Measurements from ENCODE around the gene MFF.
"Not testable (repeated sequence)": the region's sequence is repeated elsewhere in the genome, so short reads cannot be mapped to it uniquely, and the experiment has no call there.

Gene MFF

DNA sequence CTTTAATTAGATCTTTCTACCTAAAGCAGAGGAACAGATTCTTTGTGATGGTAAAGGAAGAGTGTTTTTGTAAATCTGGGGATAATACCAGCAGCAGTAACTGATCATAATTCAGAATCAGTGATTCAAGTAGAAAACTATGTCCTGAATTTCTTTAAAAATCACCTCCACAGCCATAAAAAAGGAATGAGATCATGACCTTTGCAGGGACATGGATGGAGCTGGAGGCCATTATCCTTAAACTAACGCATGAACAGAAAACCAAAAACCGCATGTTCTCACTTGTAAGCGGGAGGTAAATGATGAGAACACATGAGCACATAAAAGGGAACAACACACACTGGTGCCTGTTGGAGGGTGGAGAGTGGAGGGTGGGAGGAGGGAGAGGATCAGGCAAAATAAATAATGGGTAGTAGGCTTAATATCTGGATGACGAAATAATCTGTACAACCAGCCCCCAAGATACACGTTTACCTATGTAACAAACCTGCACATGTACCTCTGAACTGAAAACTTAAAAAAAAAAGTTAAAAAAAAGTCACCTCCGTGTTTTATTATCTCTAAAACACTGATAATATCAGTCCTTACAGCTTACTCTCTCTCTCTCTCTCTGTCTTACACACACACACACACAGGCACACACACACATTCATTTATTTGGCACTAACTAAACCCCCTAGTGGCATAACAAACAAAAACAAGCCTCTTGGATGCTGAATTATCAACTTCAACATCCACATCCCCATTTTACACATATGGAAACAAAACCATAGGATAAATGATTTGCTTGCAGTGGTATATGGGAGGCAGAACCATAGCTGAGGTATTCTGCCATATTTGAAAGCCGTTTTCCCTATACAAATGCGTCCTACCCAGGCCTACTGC, 52.7 kb downstream of the MFF start:
- DNase-seq (ENCODE audit: low spot score) = no peak

DNA sequence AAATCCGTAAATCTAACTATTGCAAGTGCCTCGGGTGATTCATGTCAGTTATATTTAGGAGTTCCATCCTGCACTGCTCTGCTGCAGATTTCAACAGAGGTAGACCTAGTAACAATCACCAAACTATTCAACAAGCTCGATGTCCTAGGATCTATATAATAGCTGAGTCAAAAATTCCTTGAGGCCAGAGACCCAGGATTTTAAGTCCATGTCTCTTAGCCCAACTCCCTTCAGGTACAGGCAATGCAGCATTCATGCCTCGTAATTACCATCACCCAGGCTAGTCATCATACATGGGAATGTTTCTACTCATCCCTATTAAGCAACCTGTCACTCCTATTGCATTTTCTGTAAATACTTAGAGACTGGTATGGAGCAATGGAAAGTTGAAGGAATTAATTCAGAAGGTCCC, 53.3 kb downstream of the MFF start:
- DNase-seq (ENCODE audit: low spot score) = no peak

DNA sequence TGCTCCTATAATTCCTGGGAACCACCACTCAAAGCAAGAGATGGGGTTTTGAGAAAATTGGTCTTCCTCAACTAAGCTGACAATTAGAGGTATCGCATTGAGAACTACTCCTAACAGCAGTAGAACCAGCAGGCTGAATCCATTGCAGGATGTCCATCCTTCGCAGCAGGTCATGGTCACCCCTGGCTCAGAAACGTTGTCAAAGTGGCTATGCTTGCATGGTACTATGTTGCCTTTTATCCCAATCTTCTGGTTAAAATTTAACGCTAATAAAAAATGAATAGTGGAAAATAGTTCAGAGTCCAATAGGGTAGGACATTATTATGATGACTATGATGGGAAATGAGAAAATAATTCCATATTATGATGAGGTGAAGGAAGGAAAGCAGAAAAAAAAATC, 54.0 kb downstream of the MFF start, which contains the start of gene TM4SF20:
Gene TM4SF20, minus strand, starts transcription at position 212 of the 400 bp plus-strand sequence. Its CDS starts 38 bp downstream, at position 174.
- no peak for DNase-seq (ENCODE audit: low spot score)

DNA sequence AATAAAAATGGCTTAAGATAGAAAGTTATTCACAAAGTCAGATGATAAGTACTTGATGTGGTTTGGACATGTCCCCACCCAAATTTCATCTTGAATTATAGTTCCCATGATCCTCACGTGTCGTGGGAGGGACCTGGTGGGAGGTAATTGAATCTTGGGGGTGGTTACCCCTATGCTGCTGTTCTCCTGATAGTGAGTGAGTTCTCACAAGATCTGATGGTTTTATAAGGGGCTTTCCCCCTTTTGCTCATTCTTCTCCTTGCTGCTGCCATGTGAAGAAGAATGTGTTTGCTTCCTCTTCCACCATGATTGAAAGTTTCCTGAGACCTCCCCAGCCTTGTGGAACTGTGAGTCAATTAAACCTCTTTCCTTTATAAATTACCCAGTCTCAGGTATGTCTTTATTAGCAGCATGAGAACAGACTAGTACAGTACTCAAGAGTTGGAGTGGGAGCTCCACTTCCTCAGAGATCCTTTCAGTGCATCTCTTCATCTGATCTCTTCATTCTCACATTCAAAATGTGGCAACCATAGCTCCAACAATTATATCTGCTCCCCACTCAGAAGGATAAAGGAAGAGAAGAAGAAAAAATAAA, 57.3 kb downstream of the MFF start:
- not testable (repeated sequence) for DNase-seq (ENCODE audit: low spot score)

DNA sequence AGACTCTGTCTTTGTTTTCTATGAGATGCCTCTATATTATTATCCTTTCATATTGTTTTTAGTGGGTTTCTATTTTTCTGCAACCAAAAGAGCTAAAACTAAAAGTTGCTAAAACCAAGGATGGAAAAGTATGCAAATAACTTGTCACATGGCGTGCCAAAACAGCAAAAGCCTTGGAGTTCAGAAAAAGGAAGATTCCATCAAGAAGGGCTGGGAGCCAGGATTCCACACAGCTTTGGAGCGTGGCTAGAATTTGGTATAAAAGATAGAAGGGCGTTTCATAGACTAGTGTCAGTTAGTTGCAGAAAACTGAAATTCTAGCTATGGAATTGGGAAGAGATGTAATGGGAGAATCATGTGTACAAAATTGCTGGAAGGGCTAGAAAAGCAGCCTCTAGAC, 58.6 kb downstream of the MFF start:
- no peak for DNase-seq (ENCODE audit: low spot score)

DNA sequence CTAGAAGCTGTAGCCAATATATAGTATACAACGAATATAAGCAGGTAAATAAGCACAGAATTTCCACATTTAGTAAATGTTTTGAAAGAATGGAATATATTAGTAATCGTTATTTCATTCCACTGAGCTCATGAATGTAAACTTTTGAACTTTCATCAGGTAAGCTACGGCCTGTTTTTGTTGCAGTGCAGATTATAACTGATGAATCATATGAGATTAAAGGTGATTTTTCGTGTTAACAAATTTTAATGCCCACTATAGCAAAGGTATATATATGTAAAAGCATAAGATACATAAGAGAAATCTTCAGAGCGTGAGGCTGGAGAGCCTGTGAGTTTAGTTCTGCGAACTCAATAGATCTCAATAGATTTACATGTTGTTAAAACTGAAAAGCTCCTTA, 61.6 kb downstream of the MFF start:
- DNase-seq (ENCODE audit: low spot score) = no peak

DNA sequence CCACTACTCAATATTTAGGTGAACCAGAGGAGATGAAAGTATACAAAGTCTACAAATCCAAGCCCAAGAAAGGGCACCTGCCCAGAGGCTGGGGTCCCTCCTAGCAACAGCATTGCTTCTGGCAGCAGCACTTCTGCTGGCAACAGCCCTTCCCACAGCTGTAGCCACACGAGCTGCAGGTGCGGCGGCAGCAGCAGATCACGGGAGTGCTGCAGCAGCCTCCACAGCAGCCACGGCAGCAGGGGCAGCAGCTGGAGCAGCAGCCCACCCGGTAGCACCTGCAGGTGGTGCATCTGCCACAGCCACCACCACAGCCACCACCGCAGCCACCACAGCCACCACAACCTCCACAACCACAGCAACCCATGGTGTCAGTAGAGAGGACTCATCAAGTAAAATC, 62.5 kb downstream of the MFF start, which contains the start of gene SCYGR1:
Gene SCYGR1, minus strand, starts transcription at position 367 of the 400 bp plus-strand sequence. Its CDS starts 0 bp downstream, at position 367.
- not testable (repeated sequence) for DNase-seq (ENCODE audit: low spot score)

DNA sequence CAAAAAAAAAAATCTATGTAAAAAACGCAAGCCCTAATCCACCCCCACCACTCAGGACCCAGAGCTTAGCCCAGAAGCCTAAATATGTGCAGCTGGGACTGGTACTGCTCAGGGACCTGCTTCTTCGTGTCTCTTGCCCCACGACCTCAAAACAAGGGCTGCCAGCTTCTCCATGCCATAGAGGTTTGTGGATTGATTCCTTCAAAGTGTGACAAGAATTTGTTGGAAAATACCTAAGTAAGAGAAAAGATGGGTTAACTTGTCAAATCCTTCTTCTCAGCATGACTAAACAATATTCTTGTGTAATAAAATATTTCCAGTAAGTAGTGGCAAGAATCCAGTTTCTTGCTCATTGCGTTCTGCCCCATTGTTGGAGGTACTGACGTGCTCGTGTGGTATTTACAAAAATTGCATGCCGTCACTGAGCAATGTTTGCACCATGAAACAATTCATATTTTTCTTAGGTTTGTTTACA, 63.5 kb downstream of the MFF start:
- no peak for DNase-seq (ENCODE audit: low spot score)

DNA sequence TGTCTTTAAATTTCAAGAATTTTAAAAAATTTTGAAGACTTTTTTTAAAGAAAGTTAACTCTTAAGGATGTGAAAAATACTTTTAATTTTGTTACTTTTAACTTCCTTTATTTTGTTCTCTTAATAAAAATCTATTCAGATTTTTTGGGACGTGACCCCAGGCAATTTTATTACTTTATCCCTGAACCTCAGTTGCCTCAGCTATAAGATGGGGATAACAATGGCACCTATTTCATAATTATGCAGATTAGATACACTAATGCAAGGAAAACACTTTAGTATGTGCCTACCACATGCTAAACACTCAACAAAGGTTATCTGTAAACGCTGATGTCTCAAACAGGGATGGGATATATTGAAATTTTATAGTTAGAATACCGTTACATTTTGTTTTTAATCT, 64.2 kb downstream of the MFF start:
- no peak for DNase-seq (ENCODE audit: low spot score)

DNA sequence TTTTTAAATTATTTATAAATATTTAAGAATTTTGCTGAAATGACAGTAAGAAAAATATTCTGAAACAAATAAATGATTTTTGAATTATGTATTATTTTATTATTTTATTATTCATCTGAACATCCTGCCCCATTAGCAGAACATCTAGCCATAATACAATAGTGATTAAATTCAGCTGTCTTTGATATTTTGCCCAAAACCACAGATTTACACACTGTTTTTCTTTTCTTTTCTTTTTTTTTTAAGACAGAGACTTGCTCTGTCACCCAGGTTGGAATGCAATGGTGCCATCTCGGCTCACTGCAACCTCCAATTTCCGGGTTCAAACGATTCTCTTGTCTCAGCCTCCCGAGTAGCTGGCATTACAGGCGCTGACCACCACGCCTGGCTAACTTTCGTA, 64.6 kb downstream of the MFF start:
- DNase-seq (ENCODE audit: low spot score) = no peak

DNA sequence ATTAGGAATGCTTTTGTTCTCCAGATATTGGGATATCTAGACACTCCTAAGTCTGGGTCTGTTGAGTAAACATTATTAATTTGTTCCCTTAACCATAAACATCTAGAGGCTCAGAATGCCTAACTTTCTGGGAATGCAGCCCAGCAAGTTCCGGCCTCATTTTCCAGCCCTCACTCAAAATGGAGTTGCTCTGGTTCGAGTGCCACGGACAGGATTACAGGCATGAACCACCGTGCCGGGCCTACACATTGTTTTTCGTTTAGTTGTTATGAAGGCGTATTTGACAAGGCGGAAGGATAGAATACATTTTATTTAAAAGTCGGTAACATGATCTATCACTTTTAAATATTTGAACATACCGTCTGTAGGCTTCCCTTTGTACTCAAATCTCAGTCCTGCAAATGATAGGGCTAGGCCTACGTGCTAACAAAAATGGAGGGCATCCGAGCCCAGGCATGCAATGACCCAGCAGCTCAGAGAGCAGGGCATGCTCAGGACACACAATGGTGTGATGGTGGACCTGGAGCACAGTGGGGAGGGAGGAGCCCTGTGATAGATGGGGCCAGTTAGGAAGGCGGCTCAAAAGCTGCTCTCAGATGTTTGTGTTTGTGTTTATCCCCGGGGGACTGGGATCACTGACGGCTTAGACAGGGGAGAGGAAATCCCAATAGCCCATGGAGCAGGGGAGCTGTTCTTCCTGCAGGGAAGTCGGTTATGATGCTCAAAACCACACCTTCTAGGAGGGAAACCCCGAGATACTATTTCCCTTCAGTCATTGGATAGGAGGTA, 65.6 kb downstream of the MFF start:
- no peak for DNase-seq (ENCODE audit: low spot score)

DNA sequence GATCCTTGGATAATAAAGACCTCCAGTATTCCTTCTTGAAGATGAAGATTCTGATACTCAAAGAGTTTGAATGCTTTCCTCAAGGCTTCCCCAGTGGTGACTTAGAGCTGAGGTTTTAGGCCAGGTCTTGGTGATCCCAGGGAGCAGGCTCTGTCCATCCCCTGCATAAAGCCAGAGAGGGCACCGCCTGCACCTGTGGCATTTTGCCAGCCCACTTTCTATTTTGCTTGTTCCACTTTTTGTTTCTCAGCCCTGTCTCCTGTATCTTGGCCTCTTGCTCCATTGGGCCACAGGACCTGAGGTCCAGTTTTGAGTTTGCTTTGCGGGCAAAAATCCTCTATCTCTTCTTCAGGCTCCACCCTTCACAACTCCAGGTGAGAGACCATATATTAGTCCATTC, 69.3 kb downstream of the MFF start:
- DNase-seq (ENCODE audit: low spot score) = no peak

DNA sequence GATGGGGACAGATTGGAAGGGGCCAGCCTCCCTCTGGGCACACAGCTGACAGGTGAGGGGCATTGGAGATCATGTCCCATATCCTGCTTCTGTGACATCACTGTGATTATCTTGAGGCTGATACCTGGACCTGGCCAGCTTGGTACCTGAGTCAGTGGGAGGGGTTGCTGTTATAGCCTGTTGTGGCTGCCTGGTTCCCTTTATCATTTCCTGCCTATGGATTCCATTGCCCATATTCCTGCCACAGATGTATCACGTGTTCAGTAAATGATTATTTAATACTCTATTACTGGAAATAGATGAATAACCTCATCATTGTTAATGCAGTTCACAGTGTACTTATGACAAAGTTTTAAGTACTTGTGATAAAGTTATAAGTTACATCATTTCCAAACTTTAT, 70.5 kb downstream of the MFF start:
- no peak for DNase-seq (ENCODE audit: low spot score)

DNA sequence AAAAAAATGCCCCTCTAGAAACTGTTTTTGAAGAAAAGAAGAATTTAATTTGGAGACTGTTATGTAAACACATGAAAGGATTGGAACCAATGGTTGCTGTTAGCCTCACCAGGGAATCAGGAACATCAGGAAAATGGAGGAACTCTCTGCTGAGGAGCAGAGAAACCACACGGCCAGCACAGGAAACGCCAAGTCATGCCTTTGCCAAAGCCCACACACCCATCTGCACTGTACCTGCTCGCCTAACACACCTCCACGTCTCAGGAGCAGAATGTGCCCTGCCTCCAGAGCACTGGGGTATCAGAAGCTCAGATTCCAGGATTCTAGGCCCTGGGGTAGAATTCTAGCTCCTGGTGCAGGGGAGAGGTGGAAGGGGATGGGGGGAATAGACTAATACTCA, 72.5 kb downstream of the MFF start:
- DNase-seq (ENCODE audit: low spot score) = no peak

DNA sequence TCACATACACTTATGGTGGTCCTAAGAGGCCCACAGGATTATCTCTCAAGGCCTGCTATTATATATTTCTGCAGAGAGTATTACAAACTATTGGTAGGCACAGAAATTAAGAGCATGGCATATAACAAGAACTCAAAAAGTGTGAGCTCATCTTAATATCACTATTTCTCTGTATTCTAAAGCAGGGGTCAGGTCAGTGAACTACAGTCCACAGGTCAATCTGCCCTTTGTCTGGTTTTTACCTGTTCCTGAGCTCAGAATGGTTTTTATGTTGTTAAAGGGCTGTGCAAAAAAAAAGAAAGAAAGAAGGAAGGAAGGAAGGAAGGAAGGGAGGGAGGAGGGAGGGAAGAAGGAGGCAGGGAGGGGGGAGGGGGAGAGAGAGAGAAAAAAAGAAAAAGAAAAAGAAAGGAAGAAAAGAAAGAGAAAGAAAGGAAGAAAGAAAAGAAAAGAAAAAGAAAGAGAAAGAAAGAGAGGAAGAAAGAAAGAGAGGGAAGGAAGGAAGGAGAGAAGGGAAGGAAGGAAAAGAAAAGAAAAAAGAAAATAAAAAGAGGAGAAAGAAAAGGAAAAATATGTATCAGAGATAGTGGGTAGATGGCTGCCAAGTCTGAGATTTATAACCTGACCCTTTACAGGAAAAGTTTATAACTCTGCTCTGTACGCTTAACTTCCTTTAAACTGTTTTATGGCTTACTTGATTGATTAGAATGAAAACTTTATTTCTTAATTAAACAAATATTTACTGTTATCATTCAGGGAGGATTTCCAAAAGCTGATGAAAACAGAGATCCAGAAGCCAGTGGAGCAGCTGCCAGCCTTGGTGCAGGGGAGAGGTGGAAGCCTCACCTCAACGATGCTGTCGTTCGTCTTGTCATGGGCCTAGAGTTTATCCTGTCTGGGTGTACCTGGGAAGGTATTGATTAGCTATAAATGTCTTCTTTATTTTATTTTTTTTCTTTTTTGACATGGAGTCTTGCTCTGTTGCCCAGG, 73.9 kb downstream of the MFF start:
- no peak for DNase-seq (ENCODE audit: low spot score)

DNA sequence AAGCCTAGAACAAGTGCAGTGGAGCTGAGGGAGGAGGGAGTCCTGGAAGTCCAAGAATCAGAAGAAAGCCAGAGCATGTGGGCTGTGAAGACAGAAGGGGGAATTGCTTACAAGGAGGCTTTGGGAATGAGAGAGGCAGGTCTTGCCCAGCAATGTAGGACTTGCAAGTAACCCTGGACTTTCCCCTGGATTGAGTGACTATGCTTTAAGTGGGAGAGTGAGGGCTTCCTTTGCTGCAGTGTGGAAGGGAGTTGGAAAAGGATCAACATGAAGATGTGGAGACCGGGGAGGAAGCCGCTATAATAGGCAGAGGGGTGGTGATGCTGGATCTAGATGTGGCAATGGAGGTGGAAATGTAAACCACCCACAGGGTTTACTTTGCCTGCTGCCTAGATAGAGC, 76.5 kb downstream of the MFF start:
- DNase-seq (ENCODE audit: low spot score) = no peak

DNA sequence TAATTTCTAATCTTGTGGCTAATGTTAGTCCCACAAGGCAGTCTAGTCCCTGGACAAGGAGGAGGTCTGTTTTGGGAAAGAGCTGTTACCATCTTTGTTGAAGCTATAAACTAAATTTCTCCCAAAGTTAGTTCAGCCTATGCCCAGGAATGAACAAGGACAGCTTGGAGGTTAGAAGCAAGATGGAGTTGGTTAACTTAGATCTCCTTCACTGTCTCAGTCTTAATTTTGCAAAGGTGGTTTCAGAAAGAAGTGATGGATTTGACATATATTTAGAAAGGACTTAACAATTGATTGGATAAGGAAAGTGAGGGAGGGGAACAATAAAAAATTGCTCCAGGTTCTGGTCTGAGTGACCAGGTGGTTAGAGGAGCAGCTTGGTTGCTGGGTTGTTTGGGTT, 77.3 kb downstream of the MFF start:
- no peak for DNase-seq (ENCODE audit: low spot score)

DNA sequence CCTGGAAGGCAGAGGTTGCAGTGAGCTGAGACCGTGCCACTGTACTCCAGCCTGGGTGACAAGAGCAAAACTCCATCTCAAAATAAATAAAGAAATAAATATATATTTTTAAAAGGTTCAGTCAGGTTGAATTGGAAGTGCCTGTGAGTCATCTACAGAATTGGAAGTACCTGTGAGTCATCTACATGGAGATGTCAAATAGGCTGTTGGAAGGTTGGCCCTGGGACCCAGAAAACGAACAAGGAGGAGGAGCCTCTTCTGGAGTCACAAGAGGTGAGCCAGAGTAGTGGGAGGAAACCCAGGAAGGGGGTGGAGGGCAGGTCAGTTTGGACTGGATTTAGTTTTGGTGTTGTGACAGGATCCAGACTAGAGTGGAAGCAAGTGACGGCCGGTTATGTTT, 77.9 kb downstream of the MFF start:
- no peak for DNase-seq (ENCODE audit: low spot score)

DNA sequence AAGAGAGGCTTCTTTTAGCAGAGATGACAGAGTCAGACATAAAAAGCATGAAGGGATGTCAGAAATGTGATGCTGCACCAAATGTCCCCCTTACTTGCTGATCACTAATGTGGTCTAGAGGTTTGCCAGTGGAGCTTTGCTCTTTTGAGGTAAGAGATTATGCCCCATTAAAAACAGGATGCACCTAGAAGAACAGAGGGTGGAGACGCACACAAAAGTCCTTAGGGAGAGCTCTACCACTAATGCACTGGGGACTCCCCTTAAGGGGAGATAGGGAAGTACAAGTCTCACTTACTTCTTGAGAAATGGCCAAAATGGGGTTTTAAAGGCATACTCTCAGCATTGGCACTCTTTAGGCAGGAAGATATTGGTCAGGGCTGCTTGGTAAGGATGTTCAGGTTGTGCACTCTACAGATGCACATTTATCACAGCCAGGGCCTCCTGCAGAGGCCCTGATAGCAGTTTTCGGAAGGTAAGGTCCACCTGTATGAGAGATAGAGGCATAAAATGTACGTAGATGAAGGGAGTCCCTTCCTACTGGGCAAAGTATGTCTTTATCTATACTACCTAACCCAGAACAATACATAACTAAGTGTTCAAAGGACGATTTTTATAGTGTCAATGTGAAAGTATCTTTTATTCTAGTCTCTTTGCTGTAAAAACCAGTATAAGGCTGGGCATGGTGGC, 79.7 kb downstream of the MFF start:
- peak; percentile 45 for DNase-seq (ENCODE audit: low spot score)

DNA sequence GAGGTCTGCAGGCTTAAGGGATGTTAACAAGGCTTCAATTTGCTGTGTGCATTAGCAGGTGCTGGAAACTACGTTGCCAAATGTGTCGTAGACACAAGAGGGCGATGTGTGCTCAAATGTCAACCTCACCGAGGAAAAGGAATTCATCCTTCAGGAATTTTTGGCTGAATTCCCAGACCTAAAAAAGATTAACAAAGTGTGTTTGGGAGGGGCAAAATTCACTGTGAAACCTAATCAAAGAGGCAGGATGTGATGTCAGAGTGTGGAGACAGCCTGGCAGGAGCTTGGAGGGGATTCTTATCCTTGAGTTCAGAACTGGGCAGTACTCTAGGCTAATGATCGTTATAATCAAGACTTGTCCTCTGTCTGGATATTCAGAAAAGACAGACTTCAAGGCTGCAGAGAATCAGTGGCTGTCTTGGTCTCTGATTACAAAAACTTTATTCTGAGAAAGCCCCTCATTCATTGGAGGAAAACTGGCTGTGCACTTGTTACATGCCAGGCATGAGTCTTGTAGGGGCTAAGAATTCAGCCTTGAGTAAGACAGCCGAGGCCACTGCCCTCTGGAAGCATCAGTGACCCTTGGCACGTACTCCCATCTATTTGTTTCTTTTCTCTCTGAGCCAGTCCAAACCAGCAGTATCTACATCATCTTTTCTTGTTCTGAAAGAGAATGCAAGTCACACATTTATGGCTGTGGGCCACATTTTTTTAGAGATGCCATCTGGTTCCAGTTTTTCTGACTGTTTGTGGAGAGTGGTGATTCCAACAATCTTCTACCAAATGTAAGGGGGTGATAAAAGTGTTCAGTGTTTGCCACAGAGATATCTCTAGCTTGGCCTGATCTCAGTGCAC, 81.4 kb downstream of the MFF start:
- peak; percentile 24 for DNase-seq (ENCODE audit: low spot score)
